Prostate gland (tissue), 2 donors: ENCODE data around the gene SLU7.

Source experiments
- POLR2AphosphoS5 ChIP-seq: sonication (generic); formaldehyde crosslinking; IDR thresholded peaks from one replicate; pipeline ENCODE4 v1.6.1; 2017; ENCODE audit warnings: antibody characterized with exemption
- TF ChIP-seq, protein P1 (sequence below), 4 experiments: fragments of 200-600 bp in 2 of 4; fragments of 450-650 bp in 2 of 4; sonication (generic) in 2 of 4; IDR thresholded peaks; 1 replicate in 3 of 4; 2 replicates in 1 of 4; pipeline ENCODE4 v1.5.1; 2016 to 2019; ENCODE audit warnings: antibody characterized with exemption in 4 of 4, mild to moderate bottlenecking in 2 of 4, moderate library complexity in 2 of 4

GRCh38 chr5:160367261-160367660, 51.6 kb downstream of the SLU7 start:
- TF ChIP-seq, protein P1, sequence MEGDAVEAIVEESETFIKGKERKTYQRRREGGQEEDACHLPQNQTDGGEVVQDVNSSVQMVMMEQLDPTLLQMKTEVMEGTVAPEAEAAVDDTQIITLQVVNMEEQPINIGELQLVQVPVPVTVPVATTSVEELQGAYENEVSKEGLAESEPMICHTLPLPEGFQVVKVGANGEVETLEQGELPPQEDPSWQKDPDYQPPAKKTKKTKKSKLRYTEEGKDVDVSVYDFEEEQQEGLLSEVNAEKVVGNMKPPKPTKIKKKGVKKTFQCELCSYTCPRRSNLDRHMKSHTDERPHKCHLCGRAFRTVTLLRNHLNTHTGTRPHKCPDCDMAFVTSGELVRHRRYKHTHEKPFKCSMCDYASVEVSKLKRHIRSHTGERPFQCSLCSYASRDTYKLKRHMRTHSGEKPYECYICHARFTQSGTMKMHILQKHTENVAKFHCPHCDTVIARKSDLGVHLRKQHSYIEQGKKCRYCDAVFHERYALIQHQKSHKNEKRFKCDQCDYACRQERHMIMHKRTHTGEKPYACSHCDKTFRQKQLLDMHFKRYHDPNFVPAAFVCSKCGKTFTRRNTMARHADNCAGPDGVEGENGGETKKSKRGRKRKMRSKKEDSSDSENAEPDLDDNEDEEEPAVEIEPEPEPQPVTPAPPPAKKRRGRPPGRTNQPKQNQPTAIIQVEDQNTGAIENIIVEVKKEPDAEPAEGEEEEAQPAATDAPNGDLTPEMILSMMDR (IDR thresholded peaks at IDR 0.05) = no peak
- no peak for TF ChIP-seq POLR2AphosphoS5
